Activated CD4-positive, alpha-beta T cell treated with anti-CD3 and anti-CD28 coated beads, Interleukin-2, amount 50 U/mL, for 16 hours (primary cell): ENCODE data around the gene PTOV1.

Experiments used
- DNase-seq: peaks from one replicate; pipeline ENCODE4 v3.0.0-alpha.2; 2020

PTOV1 gene

GRCh38 chr19:49850487-49851342, at the start of gene PTOV1:
Gene PTOV1 (plus strand): TSS chr19:49851159.
- DNase-seq: peak; percentile 90

- DNase-seq: no peak
These were observed 49.5 kb upstream of the PTOV1 start for GRCh38 chr19:49801401-49801888.

- no peak for DNase-seq
These were observed 48.8 kb upstream of the PTOV1 start for GRCh38 chr19:49801966-49802661.

GRCh38 chr19:49802836-49803528, 48.0 kb upstream of the PTOV1 start:
- DNase-seq: no peak

- DNase-seq: no peak
These were observed 47.5 kb upstream of the PTOV1 start for GRCh38 chr19:49803529-49803856.

- DNase-seq: no peak
These were observed 44.9 kb upstream of the PTOV1 start for GRCh38 chr19:49805822-49806619.

- no peak for DNase-seq
These were observed 44.4 kb upstream of the PTOV1 start for GRCh38 chr19:49806620-49806959.

- DNase-seq: no peak
These were observed 43.7 kb upstream of the PTOV1 start for GRCh38 chr19:49807058-49807903.

GRCh38 chr19:49807904-49808675, 42.9 kb upstream of the PTOV1 start:
- DNase-seq: no peak

GRCh38 chr19:49808711-49809159, 42.2 kb upstream of the PTOV1 start:
- peak; percentile 81 for DNase-seq

GRCh38 chr19:49809160-49809940, 41.6 kb upstream of the PTOV1 start:
- peak; percentile 32 for DNase-seq

- no peak for DNase-seq
These were observed 41.0 kb upstream of the PTOV1 start for GRCh38 chr19:49809941-49810389.

- DNase-seq: no peak
These were observed 39.6 kb upstream of the PTOV1 start for GRCh38 chr19:49811328-49811727.

GRCh38 chr19:49812452-49812996, 38.4 kb upstream of the PTOV1 start:
- DNase-seq: no peak

GRCh38 chr19:49812997-49813861, 37.7 kb upstream of the PTOV1 start, which contains the start of gene FUZ:
Gene FUZ (minus strand): TSS chr19:49813292. CDS start chr19:49813106, 186 bp downstream.
- peak; percentile 97 for DNase-seq

GRCh38 chr19:49814010-49814409, 36.9 kb upstream of the PTOV1 start:
- DNase-seq: no peak

GRCh38 chr19:49816590-49816989, 34.4 kb upstream of the PTOV1 start:
- DNase-seq: no peak

GRCh38 chr19:49817964-49818648, 32.9 kb upstream of the PTOV1 start, which contains the start of gene MED25:
Gene MED25 (plus strand): TSS chr19:49818289. CDS start chr19:49818342, 53 bp downstream.
- DNase-seq: peak; percentile 87
